B cell (primary cell): ENCODE measurements around the gene SSR1. TPM values are rescaled to one million over a fixed set of nuclear protein-coding genes. Genes with fewer than 3 reads are reported as not detected.
A peak's percentile ranks its signal among the peaks of the same experiment; 100 is the strongest.

Experiments used
- ATAC-seq: fragments of 200-7000 bp; cut with Tn5 transposase; one replicate; pipeline ENCODE4 v1.10.0; 2021; ENCODE audit warnings: low read depth, mild to moderate bottlenecking, moderate number of reproducible peaks, moderate library complexity
- CTCF ChIA-PET: fragments of 350-600 bp; sonication (Branson Sonifier 250); formaldehyde crosslinking; loops from one replicate; lab custom pipeline; 2021; ENCODE audit warnings: antibody characterized with exemption, inconsistent platforms; lab: Charles Lee
- POLR2A ChIA-PET: fragments of 350-600 bp; sonication (Branson Sonifier 250); formaldehyde crosslinking; loops from one replicate; lab custom pipeline; 2021; ENCODE audit warnings: antibody characterized with exemption; lab: Charles Lee
- DNase-seq: peaks from one replicate; pipeline ENCODE4 v3.0.0; 2013
- H2AFZ ChIP-seq: 2 replicates; pipeline ENCODE4 v1.6.1; 2012; ENCODE audit warnings: mild to moderate bottlenecking, low read depth, low read length; ENCODE audit not compliant: insufficient read depth, poor library complexity, severe bottlenecking
- H3K27ac ChIP-seq, 2 donors: 1 replicate in 1 of 2; 2 replicates in 1 of 2; pipeline ENCODE4 v1.5.1; 2012 to 2013; ENCODE audit warnings: low read length in 2 of 2, mild to moderate bottlenecking in 2 of 2, moderate library complexity in 1 of 2
- H3K27me3 ChIP-seq, 4 experiments: fragments of 200-600 bp in 1 of 4; sonication (generic) in 1 of 4; replicated peaks in 1 of 4; 1 replicate in 2 of 4; 2 replicates in 2 of 4; pipeline versions ENCODE4 v1.6.1 to v1.7.0; 2013 to 2016; ENCODE audit warnings: low read length in 3 of 4, mild to moderate bottlenecking in 2 of 4, mixed read lengths in 1 of 4, moderate library complexity in 1 of 4; ENCODE audit not compliant: insufficient read depth in 4 of 4, control insufficient read depth in 3 of 4; ENCODE audit errors: control extremely low read depth in 1 of 4
- H3K36me3 ChIP-seq, 2 experiments: replicated peaks in 1 of 2; 1 replicate in 1 of 2; 2 replicates in 1 of 2; pipeline versions ENCODE4 v1.6.1 to v1.7.1; 2013; ENCODE audit warnings: low read length in 1 of 2; ENCODE audit not compliant: insufficient read depth in 2 of 2, control insufficient read depth in 1 of 2; ENCODE audit errors: control extremely low read depth in 1 of 2, extremely low read depth in 1 of 2
- H3K4me1 ChIP-seq, 2 donors: fragments of 200-600 bp in 1 of 2; sonication (generic) in 1 of 2; 1 replicate in 1 of 2; 2 replicates in 1 of 2; pipeline versions ENCODE4 v1.5.1 to v1.6.1; 2013 to 2017; ENCODE audit warnings: low read length in 2 of 2; ENCODE audit not compliant: control insufficient read depth in 2 of 2, insufficient read depth in 2 of 2
- H3K4me2 ChIP-seq: replicated peaks from 2 replicates; pipeline ENCODE3; 2012; ENCODE audit warnings: mild to moderate bottlenecking, low read depth, low read length; ENCODE audit not compliant: poor library complexity, severe bottlenecking
- H3K4me3 ChIP-seq, 5 experiments: fragments of 200-600 bp in 1 of 5; sonication (generic) in 1 of 5; 1 replicate in 3 of 5; 2 replicates in 2 of 5; pipeline versions ENCODE4 v1.5.1 to v1.7.0; 2011 to 2016; ENCODE audit warnings: low read length in 4 of 5, mild to moderate bottlenecking in 4 of 5, low read depth in 2 of 5, control low read depth in 1 of 5, moderate library complexity in 1 of 5; ENCODE audit not compliant: insufficient read depth in 1 of 5; ENCODE audit errors: control extremely low read depth in 1 of 5, extremely low read depth in 1 of 5
- H3K79me2 ChIP-seq: fragments of 200-600 bp; sonication (generic); one replicate; pipeline ENCODE4 v1.6.0; 2016; ENCODE audit warnings: low read length; ENCODE audit not compliant: control insufficient read depth, insufficient read depth
- H3K9ac ChIP-seq: fragments of 200-600 bp; sonication (generic); 2 replicates; pipeline ENCODE4 v1.6.1; 2017; ENCODE audit warnings: mild to moderate bottlenecking, low read length, moderate library complexity
- H3K9me3 ChIP-seq, 3 donors: one replicate each; pipeline versions ENCODE4 v1.6.1 to v1.7.1; 2013; ENCODE audit warnings: low read length in 2 of 3; ENCODE audit not compliant: control insufficient read depth in 2 of 3, insufficient read depth in 1 of 3; ENCODE audit errors: control extremely low read depth in 1 of 3
- H4K20me1 ChIP-seq: 2 replicates; pipeline ENCODE4 v1.6.0; 2012; ENCODE audit warnings: mild to moderate bottlenecking, low read length; ENCODE audit not compliant: insufficient read depth, control insufficient read depth, poor library complexity, severe bottlenecking
- H3K27ac Mint-ChIP-seq: one replicate; pipeline ENCODE4 v1.8.0; 2021; ENCODE audit warnings: mixed read lengths
- H3K27me3 Mint-ChIP-seq: one replicate; pipeline ENCODE4 v1.8.0; 2021; ENCODE audit warnings: mixed read lengths
- H3K4me1 Mint-ChIP-seq: one replicate; pipeline ENCODE4 v1.8.0; 2021; ENCODE audit warnings: mixed read lengths
- H3K4me3 Mint-ChIP-seq: one replicate; pipeline ENCODE4 v1.8.0; 2021; ENCODE audit warnings: mixed read lengths
- H3K9me3 Mint-ChIP-seq: one replicate; pipeline ENCODE4 v1.8.0; 2022; ENCODE audit warnings: mixed read lengths; ENCODE audit not compliant: insufficient read depth
- CTCF ChIP-seq: fragments of 200-600 bp; IDR thresholded peaks from one replicate; pipeline ENCODE4 v1.8.0; 2022; ENCODE audit warnings: antibody characterized with exemption, mild to moderate bottlenecking
- EZH2 ChIP-seq: IDR thresholded peaks from 2 replicates; pipeline ENCODE4 v1.6.1; 2012; ENCODE audit warnings: borderline replicate concordance, low read depth, mild to moderate bottlenecking, moderate library complexity, low read length; ENCODE audit not compliant: insufficient read depth, poor library complexity, severe bottlenecking
- WGBS: methylation state at CpG from one replicate; pipeline ENCODE4 v1.1.5; 2013; ENCODE audit warnings: missing lambda C conversion rate; ENCODE audit not compliant: insufficient coverage; 5-methylcytosine and 5-hydroxymethylcytosine counted together
- intact Hi-C: fragments of 100-400 bp; cut with micrococcal nuclease; formaldehyde crosslinking; loops from one replicate; pipeline ENCODE4 v1.10.0; 2022
- polyA plus RNA-seq: library from polyadenylated mRNA; depleted of rRNA; stranded (reverse); fragments of >200 nt; gene quantifications from 2 replicates; pipeline ENCODE4 v1.2.3, GENCODE V29; 2012
- total RNA-seq, 2 donors: library from RNA; stranded (reverse); fragments of 120-200 nt in 1 of 2; gene quantifications; 1 replicate in 1 of 2; 2 replicates in 1 of 2; pipeline versions ENCODE4 v1.2.3 to v1.2.4, GENCODE V29; 2013 to 2022

SSR1 gene
- total and polyA plus RNA-seq, 2 donors (not counting 1 experiment from before 2014, with no cell fraction given) = 15.9 to 81.6 TPM

DNA sequence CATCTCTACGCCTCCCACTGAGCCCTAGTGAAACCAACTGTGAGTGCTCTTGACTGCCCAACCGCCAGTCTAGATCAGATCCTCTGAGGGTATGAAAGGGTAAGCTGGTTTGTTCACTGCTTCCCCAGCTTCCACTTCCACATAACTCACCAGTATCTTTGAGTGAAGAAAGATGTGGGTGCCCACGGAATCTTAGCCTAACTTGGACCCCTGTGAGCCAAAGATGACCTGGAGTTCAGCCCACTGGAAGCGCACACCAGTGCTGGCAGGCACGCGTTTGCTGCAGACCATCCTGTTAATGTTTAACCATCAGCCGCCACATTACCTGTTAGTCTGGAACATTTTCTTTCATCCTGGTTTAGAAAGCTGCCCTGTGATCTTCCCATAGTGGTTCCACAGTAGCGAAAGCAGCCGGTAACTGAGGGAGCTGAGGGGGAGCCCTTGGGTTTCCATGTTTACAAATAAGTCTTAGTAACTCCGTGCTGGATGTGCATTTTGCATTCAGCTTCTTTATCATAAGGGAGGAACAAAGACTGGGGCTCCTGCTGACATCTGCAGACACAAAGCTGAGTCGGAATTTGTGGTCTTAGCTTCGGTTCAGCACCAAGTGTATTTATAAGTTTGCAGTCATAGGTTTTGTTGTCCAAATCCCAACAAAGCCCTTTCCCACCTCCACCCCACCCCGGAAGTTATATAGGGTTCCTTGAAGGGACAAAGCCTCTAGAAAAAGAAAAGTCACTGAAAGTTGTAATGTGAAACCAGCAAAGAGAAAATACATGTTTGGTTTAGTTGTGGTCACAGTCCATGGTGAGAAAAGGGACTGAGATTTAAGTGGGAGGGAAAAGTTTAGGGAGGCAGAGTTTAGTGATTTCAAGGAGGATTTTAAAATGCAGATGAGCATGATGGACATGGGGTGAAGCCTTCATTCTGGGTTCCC lies 71.0 kb downstream of the SSR1 start:
- peaks cover 25% of the 10 kb centered on the region for H3K4me1 Mint-ChIP-seq
- peak overlapping the region; percentile 2 for H3K27ac Mint-ChIP-seq
- WGBS = 90% methylated on average over 8 of the region's 13 CpGs
- no peak for ATAC-seq
- peaks cover 3 to 44% of the 10 kb centered on the region in 2 experiments for H3K36me3 ChIP-seq
- CTCF ChIA-PET = interaction anchor here (0.6 to 5.4 kb wide), 14 partner anchors 23 to 685 kb away, joined by 3 to 77 read pairs (median 4); no protein-coding TSS in a partner anchor
- H3K9ac ChIP-seq = no peak overlapping the region
- no peak overlapping the region for H3K4me2 ChIP-seq
- H3K27me3 Mint-ChIP-seq = no peaks in the 10 kb centered on the region
- H3K27ac ChIP-seq = no peak overlapping the region
- H2AFZ ChIP-seq = no peak overlapping the region
- no peak for DNase-seq
- H3K27me3 ChIP-seq = no peaks in the 10 kb centered on the region
- no peaks in the 10 kb centered on the region for H3K9me3 Mint-ChIP-seq
- intact Hi-C loops = loop anchor here (2.0 to 10.0 kb wide), 2 partner anchors 337 to 685 kb away; no protein-coding TSS in a partner anchor
- H3K79me2 ChIP-seq = peaks cover 4% of the 10 kb centered on the region
- peaks cover 35% of the 10 kb centered on the region for H4K20me1 ChIP-seq
- no peaks in the 10 kb centered on the region for H3K9me3 ChIP-seq
- POLR2A ChIA-PET = interaction anchor here (0.7 kb wide), 1 partner anchor 24 kb away, joined by 5 read pairs; no protein-coding TSS in a partner anchor
- TF ChIP-seq CTCF (no peak), EZH2 (no peak)
- H3K4me3 Mint-ChIP-seq = no peak overlapping the region
- H3K4me3 ChIP-seq = no peak overlapping the region
- peaks cover 6 to 18% of the 10 kb centered on the region in 2 donors for H3K4me1 ChIP-seq
